Measurements from ENCODE around the gene B3GALT4. TPM values are rescaled to one million over a fixed set of nuclear protein-coding genes. Genes with fewer than 3 reads are reported as not detected.
"Not testable (repeated sequence)": the region's sequence is repeated elsewhere in the genome, so short reads cannot be mapped to it uniquely, and the experiment has no call there.

The B3GALT4 gene
- polyA plus RNA-seq, 4 donors = 6.9 to 15.4 (median 12.7) TPM

- H3K27me3 ChIP-seq (ENCODE audit: control insufficient read depth in 3 of 3, insufficient read depth in 3 of 3, low read length in 3 of 3) = no peaks in the 10 kb centered on the region
- H3K9me3 ChIP-seq (ENCODE audit: control insufficient read depth in 2 of 2, insufficient read depth in 1 of 2, low read depth in 1 of 2, low read length in 1 of 2) = peaks cover 0 to 5% of the 10 kb centered on the region in 2 donors
- peaks cover 0 to 41% (median 0%) of the 10 kb centered on the region in 3 donors for H3K36me3 ChIP-seq (ENCODE audit: control insufficient read depth in 3 of 3, insufficient read depth in 2 of 3, low read depth in 1 of 3, low read length in 3 of 3)
- 96 to 100% (median 96%) methylated on average over 4 of the region's 4 CpGs for WGBS, 3 donors
- H3K4me3 ChIP-seq (ENCODE audit: low read depth in 1 of 3, low read length in 3 of 3) = no peak overlapping the region
- H3K4me1 ChIP-seq (ENCODE audit: control insufficient read depth in 3 of 3, insufficient read depth in 2 of 3, low read depth in 1 of 3, low read length in 2 of 3) = peaks cover 3 to 6% (median 3%) of the 10 kb centered on the region in 3 donors
- FAIRE-seq (no peak), DNase-seq (no peak)
- H3K27ac ChIP-seq (ENCODE audit: low read depth in 1 of 3, low read length in 2 of 3) = no peak overlapping the region
Observed at GRCh38 chr6:33254591-33254990, 22.3 kb upstream of the B3GALT4 start.

GRCh38 chr6:33259032-33259431, 17.9 kb upstream of the B3GALT4 start:
- H3K27ac ChIP-seq (ENCODE audit: low read depth in 1 of 3, low read length in 2 of 3) = peak overlapping the region in 1 of 3 donors; percentile 24
- H3K27me3 ChIP-seq (ENCODE audit: control insufficient read depth in 3 of 3, insufficient read depth in 3 of 3, low read length in 3 of 3) = no peaks in the 10 kb centered on the region
- no peak for FAIRE-seq
- H3K4me3 ChIP-seq (ENCODE audit: low read depth in 1 of 3, low read length in 3 of 3) = no peak overlapping the region
- no peak for DNase-seq
- peaks cover 0 to 49% (median 2%) of the 10 kb centered on the region in 3 donors for H3K36me3 ChIP-seq (ENCODE audit: control insufficient read depth in 3 of 3, insufficient read depth in 2 of 3, low read depth in 1 of 3, low read length in 3 of 3)
- H3K4me1 ChIP-seq (ENCODE audit: control insufficient read depth in 3 of 3, insufficient read depth in 2 of 3, low read depth in 1 of 3, low read length in 2 of 3) = no peaks in the 10 kb centered on the region
- 63 to 71% (median 70%) methylated on average over 5 of the region's 5 CpGs for whole genome bisulfite sequencing, 3 donors
- peaks cover 0 to 5% of the 10 kb centered on the region in 2 donors for H3K9me3 ChIP-seq (ENCODE audit: control insufficient read depth in 2 of 2, insufficient read depth in 1 of 2, low read depth in 1 of 2, low read length in 1 of 2)

- not testable (repeated sequence) for H3K9me3 ChIP-seq (ENCODE audit: control insufficient read depth in 2 of 2, insufficient read depth in 1 of 2, low read depth in 1 of 2, low read length in 1 of 2); H3K27ac ChIP-seq (ENCODE audit: low read depth in 1 of 3, low read length in 2 of 3); H3K27me3 ChIP-seq (ENCODE audit: control insufficient read depth in 3 of 3, insufficient read depth in 3 of 3, low read length in 3 of 3); DNase-seq; FAIRE-seq; H3K4me3 ChIP-seq (ENCODE audit: low read depth in 1 of 3, low read length in 3 of 3); H3K4me1 ChIP-seq (ENCODE audit: control insufficient read depth in 3 of 3, insufficient read depth in 2 of 3, low read depth in 1 of 3, low read length in 2 of 3)
- peaks cover 7 to 68% (median 20%) of the 10 kb centered on the region in 3 donors for H3K36me3 ChIP-seq (ENCODE audit: control insufficient read depth in 3 of 3, insufficient read depth in 2 of 3, low read depth in 1 of 3, low read length in 3 of 3)
- WGBS, 3 donors = 96 to 99% (median 99%) methylated on average over 3 of the region's 3 CpGs
Observed at GRCh38 chr6:33262490-33262889, 14.4 kb upstream of the B3GALT4 start.

GRCh38 chr6:33264015-33264414, 12.9 kb upstream of the B3GALT4 start:
- FAIRE-seq = no peak
- Histone ChIP-seq H3K27me3 (ENCODE audit: control insufficient read depth in 3 of 3, insufficient read depth in 3 of 3, low read length in 3 of 3) (no peaks in the 10 kb centered on the region), H3K36me3 (ENCODE audit: control insufficient read depth in 3 of 3, insufficient read depth in 2 of 3, low read depth in 1 of 3, low read length in 3 of 3) (peaks cover 13 to 68% (median 23%) of the 10 kb centered on the region in 3 donors), H3K4me3 (ENCODE audit: low read depth in 1 of 3, low read length in 3 of 3) (no peak overlapping the region), H3K4me1 (ENCODE audit: control insufficient read depth in 3 of 3, insufficient read depth in 2 of 3, low read depth in 1 of 3, low read length in 2 of 3) (no peaks in the 10 kb centered on the region), H3K9me3 (ENCODE audit: control insufficient read depth in 2 of 2, insufficient read depth in 1 of 2, low read depth in 1 of 2, low read length in 1 of 2) (no peaks in the 10 kb centered on the region), H3K27ac (ENCODE audit: low read depth in 1 of 3, low read length in 2 of 3) (no peak overlapping the region)
- DNase-seq = no peak
- 89 to 94% (median 90%) methylated on average over 7 of the region's 7 CpGs for WGBS, 3 donors

- no peaks in the 10 kb centered on the region for H3K9me3 ChIP-seq (ENCODE audit: control insufficient read depth in 2 of 2, insufficient read depth in 1 of 2, low read depth in 1 of 2, low read length in 1 of 2)
- H3K4me3 ChIP-seq (ENCODE audit: low read depth in 1 of 3, low read length in 3 of 3) = peak overlapping the region; percentile 60 to 85 (median 69)
- 0 to 2% (median 1%) methylated on average over 7 of the region's 7 CpGs for WGBS, 3 donors
- peak overlapping the region; percentile 87 to 99 (median 91) for H3K27ac ChIP-seq (ENCODE audit: low read depth in 1 of 3, low read length in 2 of 3)
- peaks cover 13 to 53% (median 17%) of the 10 kb centered on the region in 3 donors for H3K36me3 ChIP-seq (ENCODE audit: control insufficient read depth in 3 of 3, insufficient read depth in 2 of 3, low read depth in 1 of 3, low read length in 3 of 3)
- DNase-seq (peak in 1 of 2 donors; percentile 43), FAIRE-seq (no peak)
- peaks cover 0 to 36% (median 2%) of the 10 kb centered on the region in 3 donors for H3K4me1 ChIP-seq (ENCODE audit: control insufficient read depth in 3 of 3, insufficient read depth in 2 of 3, low read depth in 1 of 3, low read length in 2 of 3)
- no peaks in the 10 kb centered on the region for H3K27me3 ChIP-seq (ENCODE audit: control insufficient read depth in 3 of 3, insufficient read depth in 3 of 3, low read length in 3 of 3)
Observed at GRCh38 chr6:33271117-33271467, 5.8 kb upstream of the B3GALT4 start.

GRCh38 chr6:33271468-33272274, 5.3 kb upstream of the B3GALT4 start, which contains the start of the genes RPS18 and VPS52:
TSS of gene RPS18 (plus strand) at chr6:33272075. CDS start at chr6:33272120, 45 bp downstream.
TSS of gene VPS52 (minus strand) at chr6:33271876. CDS start at chr6:33271675, 201 bp downstream.
- no peak for FAIRE-seq
- Histone ChIP-seq H3K4me1 (ENCODE audit: control insufficient read depth in 3 of 3, insufficient read depth in 2 of 3, low read depth in 1 of 3, low read length in 2 of 3) (peaks cover 0 to 41% (median 2%) of the 10 kb centered on the region in 3 donors), H3K4me3 (ENCODE audit: low read depth in 1 of 3, low read length in 3 of 3) (peak within 1 kb of the TSS; percentile 60 to 85 (median 69)), H3K27me3 (ENCODE audit: control insufficient read depth in 3 of 3, insufficient read depth in 3 of 3, low read length in 3 of 3) (no peaks in the 10 kb centered on the region), H3K27ac (ENCODE audit: low read depth in 1 of 3, low read length in 2 of 3) (peak within 1 kb of the TSS; percentile 87 to 99 (median 91)), H3K9me3 (ENCODE audit: control insufficient read depth in 2 of 2, insufficient read depth in 1 of 2, low read depth in 1 of 2, low read length in 1 of 2) (no peaks in the 10 kb centered on the region), H3K36me3 (ENCODE audit: control insufficient read depth in 3 of 3, insufficient read depth in 2 of 3, low read depth in 1 of 3, low read length in 3 of 3) (peaks cover 13 to 53% (median 14%) of the 10 kb centered on the region in 3 donors)
- DNase-seq = peak; percentile 98 to 99
- WGBS, 3 donors = 0% methylated on average over 48 of the region's 48 CpGs

- Histone ChIP-seq H3K27me3 (ENCODE audit: control insufficient read depth in 3 of 3, insufficient read depth in 3 of 3, low read length in 3 of 3) (no peaks in the 10 kb centered on the region), H3K9me3 (ENCODE audit: control insufficient read depth in 2 of 2, insufficient read depth in 1 of 2, low read depth in 1 of 2, low read length in 1 of 2) (no peaks in the 10 kb centered on the region), H3K4me1 (ENCODE audit: control insufficient read depth in 3 of 3, insufficient read depth in 2 of 3, low read depth in 1 of 3, low read length in 2 of 3) (peaks cover 0 to 44% (median 2%) of the 10 kb centered on the region in 3 donors), H3K4me3 (ENCODE audit: low read depth in 1 of 3, low read length in 3 of 3) (peak overlapping the region; percentile 60 to 69 (median 64)), H3K27ac (ENCODE audit: low read depth in 1 of 3, low read length in 2 of 3) (peak overlapping the region; percentile 66 to 88 (median 82)), H3K36me3 (ENCODE audit: control insufficient read depth in 3 of 3, insufficient read depth in 2 of 3, low read depth in 1 of 3, low read length in 3 of 3) (peaks cover 5 to 48% (median 6%) of the 10 kb centered on the region in 3 donors)
- DNase-seq = no peak
- no peak for FAIRE-seq
- 2 to 5% (median 4%) methylated on average over 22 of the region's 22 CpGs for WGBS, 3 donors
Observed at GRCh38 chr6:33272275-33273128, 4.4 kb upstream of the B3GALT4 start.

All from small intestine (tissue), 7 donors.